GM19397 (cell line): Measurements from ENCODE around the gene GABBR1.

ENCODE experiments used
- ATAC-seq: cut with Tn5 transposase; IDR thresholded peaks from one replicate; pipeline ENCODE4 v1.9.1; 2021; ENCODE audit warnings: mild to moderate bottlenecking, moderate library complexity; ENCODE audit not compliant: unreplicated experiment

GABBR1 gene

GRCh38 chr6:29625337-29625930 is 7.5 kb downstream of the GABBR1 start:
- no peak for ATAC-seq

- no peak for ATAC-seq
These were observed 8.4 kb downstream of the GABBR1 start for GRCh38 chr6:29624520-29624961.

GRCh38 chr6:29620630-29621029 is 12.4 kb downstream of the GABBR1 start:
- no peak for ATAC-seq

GRCh38 chr6:29619578-29620160 is 13.3 kb downstream of the GABBR1 start:
- no peak for ATAC-seq

- no peak for ATAC-seq
These were observed 15.0 kb downstream of the GABBR1 start for GRCh38 chr6:29617782-29618554.

- ATAC-seq: no peak
These were observed 21.6 kb downstream of the GABBR1 start for GRCh38 chr6:29611426-29611825.

GRCh38 chr6:29610540-29610939 is 22.4 kb downstream of the GABBR1 start:
- ATAC-seq: no peak

GRCh38 chr6:29608131-29608530 is 24.9 kb downstream of the GABBR1 start:
- no peak for ATAC-seq

GRCh38 chr6:29603930-29604329 is 29.1 kb downstream of the GABBR1 start:
- ATAC-seq: no peak

GRCh38 chr6:29603456-29603855 is 29.5 kb downstream of the GABBR1 start:
- ATAC-seq: no peak

- no peak for ATAC-seq
These were observed 30.2 kb downstream of the GABBR1 start for GRCh38 chr6:29602564-29603361.

GRCh38 chr6:29598172-29598747 is 34.7 kb downstream of the GABBR1 start:
- ATAC-seq: no peak

GRCh38 chr6:29597184-29597583 is 35.8 kb downstream of the GABBR1 start:
- ATAC-seq: no peak

GRCh38 chr6:29596381-29596900 is 36.5 kb downstream of the GABBR1 start:
- no peak for ATAC-seq

- no peak for ATAC-seq
These were observed 39.7 kb downstream of the GABBR1 start for GRCh38 chr6:29593199-29593855.

GRCh38 chr6:29591677-29592076 is 41.3 kb downstream of the GABBR1 start:
- no peak for ATAC-seq

- ATAC-seq: no peak
These were observed 42.7 kb downstream of the GABBR1 start for GRCh38 chr6:29590218-29590808.

- no peak for ATAC-seq
These were observed 43.4 kb downstream of the GABBR1 start for GRCh38 chr6:29589423-29590048.

GRCh38 chr6:29584821-29585220 is 48.2 kb downstream of the GABBR1 start, which contains the start of gene OR2H2:
OR2H2 (plus strand) TSS chr6:29585121; CDS start chr6:29587945, 2,824 bp downstream.
- ATAC-seq: no peak
